Renal cortex interstitium (tissue), 15 donors: ENCODE data around the gene FAM237B. TPM values are rescaled to one million over a fixed set of nuclear protein-coding genes. Genes with fewer than 3 reads are reported as not detected.
"Not testable (repeated sequence)": the region's sequence is repeated elsewhere in the genome, so short reads cannot be mapped to it uniquely, and the experiment has no call there.

Experiments used
- DNase-seq, 11 donors: peaks; one replicate each; pipeline ENCODE4 v3.0.0-alpha.2; 2013; ENCODE audit warnings: low read depth in 9 of 11, low spot score in 4 of 11; ENCODE audit errors: extremely low read depth in 1 of 11
- long read RNA-seq, 16 experiments: transcript quantifications; one replicate each; lab custom pipeline, GENCODE V29; 2026
- polyA plus RNA-seq, 3 donors: library from polyadenylated mRNA; unstranded; fragments of 120-200 nt; gene quantifications; one replicate each; pipeline ENCODE4 v1.2.1, GENCODE V29; 2013; ENCODE audit not compliant: insufficient read length in 3 of 3

The FAM237B gene
- under 1 TPM; 0.36 to 0.68 (median 0.48) TPM for polyA plus RNA-seq
- long read RNA-seq, donor 1 = 0 reads
- long read RNA-seq, donor 2 = 0 reads
- long read RNA-seq, donor 3 = 0 reads
- long read RNA-seq, donor 4 = 0 reads
- long read RNA-seq, donor 5 = 0 reads
- long read RNA-seq, donor 6 = 0 reads
- long read RNA-seq, donor 7 = 0 reads
- long read RNA-seq, donor 8 = 0 reads
- long read RNA-seq, donor 9 = 0 reads
- long read RNA-seq, donor 10 = 0 reads
- long read RNA-seq, donor 11 = 0 reads
- long read RNA-seq, donor 12 = 0 reads
- long read RNA-seq, donor 13 = 0 reads
- long read RNA-seq, donor 14 = 0 reads
- long read RNA-seq, donor 15 = 0 reads
- long read RNA-seq, donor 16 = 0 reads

DNA sequence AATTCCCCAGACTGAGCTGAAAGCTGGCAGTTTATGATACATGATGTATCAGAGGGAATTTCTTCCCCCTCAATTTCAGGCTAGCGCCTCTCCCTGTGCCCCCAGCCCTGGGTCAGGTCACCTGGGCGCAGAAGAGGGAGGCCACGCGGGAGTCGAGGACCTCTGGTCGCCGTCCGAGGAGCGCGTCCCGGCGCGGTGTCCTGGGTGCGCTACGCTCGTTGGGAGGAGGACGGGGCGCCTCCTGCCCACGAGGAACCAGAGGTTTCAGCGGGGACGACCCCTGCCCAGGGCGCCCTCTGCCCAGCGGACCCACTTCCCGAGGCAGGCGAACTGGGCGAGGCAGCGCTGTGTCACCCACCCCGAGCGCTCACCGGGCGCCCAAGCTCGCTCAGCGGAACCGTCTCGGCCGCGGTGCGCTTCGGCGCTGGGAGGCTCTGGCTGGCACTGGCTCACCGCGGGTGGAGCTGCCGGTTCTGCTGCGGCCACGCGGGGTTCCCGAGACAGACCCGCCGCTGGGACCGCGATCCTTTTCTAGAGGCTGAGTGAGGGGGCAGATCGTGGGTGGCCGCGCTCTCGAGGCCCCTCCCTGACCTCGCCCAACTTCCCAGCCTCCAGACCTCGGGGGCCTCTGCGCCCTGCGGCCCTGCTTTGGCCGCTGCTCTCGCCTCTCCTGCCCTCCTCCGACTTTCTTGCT is at the start of gene FAM237B:
Gene FAM237B, minus strand, starts transcription at position 504 of the 694 bp plus-strand sequence. CDS start 1,556 bp downstream, outside the sequence.
- DNase-seq = peak in 3 of 11 donors; percentile 4 to 25 (median 9)

DNA sequence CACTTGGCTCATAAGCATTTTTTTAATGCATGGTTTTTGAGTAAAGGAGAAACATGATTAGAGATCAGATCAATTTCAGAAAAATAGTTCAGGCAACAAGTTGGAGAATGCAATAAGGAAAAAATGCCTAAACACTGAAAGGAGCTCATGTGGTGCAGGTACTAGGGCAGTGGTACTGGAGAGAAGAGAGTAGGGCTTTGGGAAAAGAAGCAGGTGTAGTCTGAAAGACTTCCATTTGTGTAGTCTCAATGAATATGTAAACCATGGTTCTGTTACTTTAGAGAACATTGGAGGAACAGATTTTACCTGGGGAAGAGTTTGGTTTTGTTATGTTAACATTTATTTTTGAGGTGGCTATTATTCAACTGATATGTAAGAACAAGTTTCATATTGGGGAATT is 30.9 kb upstream of the FAM237B start:
- no peak for DNase-seq

GRCh38 chr7:90350032-90350431 is 28.9 kb upstream of the FAM237B start:
- not testable (repeated sequence) for DNase-seq

GRCh38 chr7:90349305-90349704 is 28.2 kb upstream of the FAM237B start:
- DNase-seq = no peak

- DNase-seq = no peak
Observed at GRCh38 chr7:90347759-90348158, 26.7 kb upstream of the FAM237B start.

GRCh38 chr7:90346336-90347125 is 25.4 kb upstream of the FAM237B start, which contains the start of gene GTPBP10:
Gene GTPBP10 (plus strand): TSS chr7:90346716. CDS start chr7:90346742, 26 bp downstream.
- DNase-seq = peak; percentile 90 to 95 (median 94)

GRCh38 chr7:90345595-90346335 is 24.7 kb upstream of the FAM237B start:
- peak in 10 of 11 donors; percentile 9 to 52 (median 16) for DNase-seq

- DNase-seq = no peak
Observed at GRCh38 chr7:90345016-90345415, 23.9 kb upstream of the FAM237B start.

GRCh38 chr7:90337106-90337505 is 16.0 kb upstream of the FAM237B start:
- DNase-seq = no peak

GRCh38 chr7:90334926-90335325 is 13.8 kb upstream of the FAM237B start:
- DNase-seq = not testable (repeated sequence)

DNA sequence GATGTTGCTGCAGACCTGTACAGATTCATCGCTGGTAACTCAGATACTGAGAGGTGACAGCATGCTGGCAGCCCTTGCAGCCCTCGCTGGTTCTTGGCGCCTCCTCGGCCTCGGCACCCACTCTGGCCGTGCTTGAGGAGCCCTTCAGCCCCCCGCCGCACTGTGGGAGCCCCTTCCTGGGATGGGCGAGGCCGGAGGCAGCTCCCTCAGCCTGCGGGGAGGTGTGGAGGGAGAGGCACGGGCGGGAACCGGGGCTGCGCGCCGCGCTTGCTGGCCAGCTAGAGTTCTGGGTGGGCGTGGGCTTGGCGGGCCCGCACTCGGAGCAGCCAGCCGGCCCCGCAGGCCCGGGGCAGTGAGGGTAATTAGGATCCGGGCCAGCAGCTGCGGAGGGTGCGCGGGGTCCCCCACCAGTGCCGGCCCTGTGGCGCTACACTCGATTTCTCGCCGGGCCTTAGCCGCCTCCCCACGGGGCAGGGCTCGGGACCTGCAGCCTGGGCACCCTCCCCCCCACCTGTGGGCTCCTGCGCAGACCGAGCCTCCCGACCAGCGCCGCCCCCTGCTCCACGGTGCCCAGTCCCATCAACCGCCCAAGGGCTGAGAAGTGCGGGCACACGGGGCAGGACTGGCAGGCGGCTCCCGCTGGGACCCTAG is 13.2 kb upstream of the FAM237B start:
- DNase-seq = no peak

DNA sequence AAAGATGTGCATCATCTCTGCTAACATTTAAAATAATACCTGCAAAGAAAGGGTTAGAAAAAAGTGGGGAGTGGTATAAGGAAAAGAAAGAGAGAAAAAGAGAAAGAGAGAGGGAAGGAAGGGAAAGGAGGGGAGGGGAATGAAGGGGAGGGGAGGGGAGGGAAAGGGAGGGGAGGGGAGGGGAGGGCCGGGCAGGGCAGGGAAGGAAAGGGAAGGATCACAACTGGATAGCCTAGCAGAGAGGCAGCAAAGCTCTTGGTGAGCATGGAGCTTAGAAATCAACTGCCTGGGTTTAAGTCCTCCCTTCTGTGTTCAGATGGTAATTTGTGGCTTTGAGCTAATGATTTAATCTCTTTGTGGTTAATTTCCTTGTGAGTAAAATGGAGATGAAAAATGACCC is 5.4 kb upstream of the FAM237B start:
- DNase-seq = no peak

- DNase-seq = no peak
Observed at GRCh38 chr7:90322837-90323236, 1.7 kb upstream of the FAM237B start.

DNA sequence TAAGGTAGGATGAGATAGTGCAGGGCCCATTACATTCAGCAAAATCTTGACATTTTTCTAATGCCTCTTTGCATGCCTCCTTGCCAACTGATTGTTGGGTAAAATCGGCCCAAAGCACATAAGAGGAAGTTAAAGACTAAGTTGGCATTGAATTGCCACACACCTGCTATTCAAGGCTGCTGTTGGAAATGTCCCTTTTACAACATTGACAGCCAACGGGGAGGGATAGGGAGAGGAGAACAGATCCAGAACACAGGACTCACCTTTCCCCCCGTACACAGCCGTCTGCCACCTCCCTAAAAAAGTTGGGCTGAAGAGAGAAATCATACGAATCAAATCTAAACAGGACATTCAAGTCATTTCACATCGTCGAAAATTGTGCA is 695 bp downstream of the FAM237B start:
- no peak for DNase-seq

DNA sequence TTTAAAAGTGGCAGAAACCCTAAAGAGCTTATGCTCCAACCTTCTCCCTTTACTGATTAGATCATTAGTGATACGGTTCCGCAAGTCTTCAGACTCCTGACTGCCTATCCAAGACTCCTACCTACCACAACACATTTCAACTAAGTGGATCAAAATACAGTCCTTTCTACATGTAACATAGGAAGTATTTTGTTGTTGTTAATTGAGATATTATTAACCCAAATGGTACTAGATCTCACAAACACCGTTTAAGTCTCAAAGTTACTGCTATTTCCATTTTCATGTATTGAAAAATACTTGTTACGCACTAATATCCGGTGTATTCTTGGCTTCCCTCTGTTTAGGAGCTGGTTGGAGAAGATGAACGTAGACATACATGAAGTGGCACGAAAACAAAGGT is 1.1 kb downstream of the FAM237B start:
- no peak for DNase-seq

- DNase-seq = no peak
Observed at GRCh38 chr7:90313907-90314306, 7.2 kb downstream of the FAM237B start.

DNA sequence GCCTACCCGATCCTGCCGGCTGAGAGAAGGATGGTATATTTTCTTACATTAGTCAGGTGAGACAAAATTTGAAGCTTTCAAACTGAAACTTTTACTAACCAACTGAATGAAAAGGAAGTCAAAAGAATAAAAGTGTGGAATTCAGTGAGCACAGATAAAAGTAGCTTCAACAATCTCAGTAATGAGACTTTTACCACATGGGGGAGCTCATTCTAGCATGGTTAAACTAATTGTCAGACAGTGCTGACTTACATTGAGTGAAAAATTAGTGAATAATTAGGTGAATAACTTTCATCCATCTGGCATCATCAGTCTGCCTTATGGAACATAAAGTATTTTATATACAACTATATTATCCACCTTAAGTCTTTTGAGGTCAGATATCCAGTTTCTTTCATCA is 8.4 kb downstream of the FAM237B start:
- no peak for DNase-seq

- no peak for DNase-seq
Observed at GRCh38 chr7:90311175-90311574, 9.9 kb downstream of the FAM237B start.
